GM12865 (cell line): ENCODE results near the gene CEACAM3.
"Not testable (repeated sequence)": the region's sequence is repeated elsewhere in the genome, so short reads cannot be mapped to it uniquely, and the experiment has no call there.

Experiments
- DNase-seq: peaks from one replicate; pipeline ENCODE4 v3.0.0; 2010; ENCODE audit warnings: low read depth
- H3K4me3 ChIP-seq: 2 replicates; pipeline ENCODE4 v1.5.1; 2011; ENCODE audit warnings: mild to moderate bottlenecking, low read depth, low read length, control low read depth
- TF ChIP-seq, protein P1 (sequence below): IDR thresholded peaks from 2 replicates; pipeline ENCODE4 v1.5.1; 2011; ENCODE audit warnings: low read length, control low read depth, low read depth, inconsistent platforms; ENCODE audit not compliant: insufficient read depth; ENCODE audit errors: missing control alignments

The CEACAM3 gene

DNA sequence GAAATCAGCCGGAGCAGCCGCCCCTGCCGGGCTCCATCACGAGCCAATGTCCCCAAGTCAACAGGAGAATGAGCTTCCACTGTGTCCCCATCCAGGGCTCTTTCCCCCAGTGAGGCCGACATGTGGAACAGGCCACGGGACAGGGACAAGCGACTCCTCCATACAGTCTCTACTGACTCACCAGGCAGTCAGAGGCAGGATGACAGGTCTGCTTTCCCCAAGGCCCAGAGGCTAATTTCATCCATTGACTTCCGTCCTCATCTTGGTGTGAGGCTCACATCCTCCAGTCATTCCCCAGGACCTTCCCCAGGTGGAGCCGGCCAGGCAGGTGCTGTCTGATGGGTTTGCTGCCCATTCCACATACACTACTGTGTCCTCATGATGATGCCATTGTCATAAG lies 37.5 kb upstream of the CEACAM3 start:
- DNase-seq: no peak
- H3K4me3 ChIP-seq: no peak overlapping the region
- TF ChIP-seq, protein P1, sequence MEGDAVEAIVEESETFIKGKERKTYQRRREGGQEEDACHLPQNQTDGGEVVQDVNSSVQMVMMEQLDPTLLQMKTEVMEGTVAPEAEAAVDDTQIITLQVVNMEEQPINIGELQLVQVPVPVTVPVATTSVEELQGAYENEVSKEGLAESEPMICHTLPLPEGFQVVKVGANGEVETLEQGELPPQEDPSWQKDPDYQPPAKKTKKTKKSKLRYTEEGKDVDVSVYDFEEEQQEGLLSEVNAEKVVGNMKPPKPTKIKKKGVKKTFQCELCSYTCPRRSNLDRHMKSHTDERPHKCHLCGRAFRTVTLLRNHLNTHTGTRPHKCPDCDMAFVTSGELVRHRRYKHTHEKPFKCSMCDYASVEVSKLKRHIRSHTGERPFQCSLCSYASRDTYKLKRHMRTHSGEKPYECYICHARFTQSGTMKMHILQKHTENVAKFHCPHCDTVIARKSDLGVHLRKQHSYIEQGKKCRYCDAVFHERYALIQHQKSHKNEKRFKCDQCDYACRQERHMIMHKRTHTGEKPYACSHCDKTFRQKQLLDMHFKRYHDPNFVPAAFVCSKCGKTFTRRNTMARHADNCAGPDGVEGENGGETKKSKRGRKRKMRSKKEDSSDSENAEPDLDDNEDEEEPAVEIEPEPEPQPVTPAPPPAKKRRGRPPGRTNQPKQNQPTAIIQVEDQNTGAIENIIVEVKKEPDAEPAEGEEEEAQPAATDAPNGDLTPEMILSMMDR: no peak

DNA sequence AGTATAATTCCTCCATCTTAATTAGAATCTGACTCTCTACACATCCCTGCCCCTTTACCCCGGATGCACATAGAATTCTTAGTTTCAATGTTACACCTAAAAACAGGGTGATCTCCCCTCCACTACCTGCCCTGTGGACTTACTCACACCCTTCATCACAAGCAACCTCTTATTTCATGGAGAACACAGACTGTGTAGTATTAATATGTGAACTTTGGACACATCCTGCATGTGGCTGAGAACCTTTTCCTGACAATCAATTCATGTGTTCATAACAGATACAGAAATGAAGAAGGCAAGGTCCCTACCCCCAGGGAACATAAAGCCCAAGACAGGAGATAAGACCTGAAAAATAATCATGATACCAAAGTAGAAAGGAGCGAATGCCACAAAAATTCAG lies 29.3 kb upstream of the CEACAM3 start:
- no peak for DNase-seq
- H3K4me3 ChIP-seq: no peak overlapping the region
- TF ChIP-seq, protein P1: no peak

DNA sequence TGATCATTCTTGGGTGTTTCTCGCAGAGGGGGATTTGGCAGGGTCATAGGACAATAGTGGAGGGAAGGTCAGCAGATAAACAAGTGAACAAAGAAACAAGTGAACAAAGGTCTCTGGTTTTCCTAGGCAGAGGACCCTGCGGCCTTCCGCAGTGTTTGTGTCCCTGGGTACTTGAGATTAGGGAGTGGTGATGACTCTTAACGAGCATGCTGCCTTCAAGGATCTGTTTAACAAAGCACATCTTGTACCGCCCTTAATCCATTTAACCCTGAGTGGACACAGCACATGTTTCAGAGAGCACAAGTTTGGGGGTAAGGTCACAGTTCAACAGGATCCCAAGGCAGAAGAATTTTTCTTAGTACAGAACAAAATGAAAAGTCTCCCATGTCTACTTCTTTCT lies 28.3 kb upstream of the CEACAM3 start:
- not testable (repeated sequence) for DNase-seq, H3K4me3 ChIP-seq

DNA sequence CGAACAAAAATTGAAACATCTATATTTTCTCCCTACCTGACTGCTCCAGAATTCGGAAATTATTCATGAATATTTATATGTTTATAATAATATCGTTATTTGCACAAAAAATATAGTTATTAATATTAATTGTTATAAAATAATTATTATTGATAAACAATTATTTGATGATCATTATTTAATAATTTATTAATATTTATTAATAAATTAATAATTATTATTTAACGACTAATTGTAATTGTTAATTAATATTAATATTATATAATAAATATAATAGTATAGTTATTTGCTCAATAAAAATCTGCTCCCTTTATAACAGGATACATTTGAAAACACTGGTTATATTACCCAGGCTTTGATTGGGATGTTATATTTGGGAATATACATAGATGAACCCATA lies 26.8 kb upstream of the CEACAM3 start:
- no peak overlapping the region for H3K4me3 ChIP-seq
- TF ChIP-seq, protein P1: no peak
- DNase-seq: no peak

DNA sequence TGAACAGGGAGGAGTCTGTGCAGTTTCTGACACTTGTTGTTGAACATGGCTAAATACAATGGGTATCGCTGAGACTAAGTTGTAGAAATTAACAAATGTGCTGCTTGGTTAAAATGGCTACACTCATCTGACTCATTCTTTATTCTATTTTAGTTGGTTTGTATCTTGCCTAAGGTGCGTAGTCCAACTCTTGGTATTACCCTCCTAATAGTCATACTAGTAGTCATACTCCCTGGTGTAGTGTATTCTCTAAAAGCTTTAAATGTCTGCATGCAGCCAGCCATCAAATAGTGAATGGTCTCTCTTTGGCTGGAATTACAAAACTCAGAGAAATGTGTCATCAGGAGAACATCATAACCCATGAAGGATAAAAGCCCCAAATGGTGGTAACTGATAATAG lies 25.0 kb upstream of the CEACAM3 start:
- H3K4me3 ChIP-seq: no peak overlapping the region
- no peak for DNase-seq
- TF ChIP-seq, protein P1: no peak

DNA sequence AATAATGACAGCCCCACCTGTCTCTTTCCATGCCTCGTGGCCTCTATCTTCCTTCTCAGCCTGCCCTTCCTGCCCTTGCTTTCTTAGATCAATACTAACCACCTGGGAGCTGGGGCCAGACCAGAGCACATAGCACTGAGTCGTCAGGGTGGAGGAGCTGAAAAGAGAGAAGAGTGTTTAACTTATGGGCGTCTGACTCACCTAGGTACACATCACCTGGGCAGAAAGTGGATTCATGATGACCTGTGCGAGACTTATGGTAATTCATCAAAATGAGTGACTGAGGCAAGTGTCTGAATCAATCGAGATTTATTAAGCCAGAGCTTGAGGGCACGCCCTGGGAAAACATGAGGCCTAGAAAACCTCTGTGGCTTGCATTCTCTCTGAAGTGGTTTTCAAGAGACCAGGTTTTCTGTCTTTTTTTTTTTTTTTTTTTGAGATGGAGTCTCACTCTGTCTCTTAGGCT lies 21.8 kb upstream of the CEACAM3 start:
- DNase-seq: no peak
- TF ChIP-seq, protein P1: no peak
- H3K4me3 ChIP-seq: no peak overlapping the region

DNA sequence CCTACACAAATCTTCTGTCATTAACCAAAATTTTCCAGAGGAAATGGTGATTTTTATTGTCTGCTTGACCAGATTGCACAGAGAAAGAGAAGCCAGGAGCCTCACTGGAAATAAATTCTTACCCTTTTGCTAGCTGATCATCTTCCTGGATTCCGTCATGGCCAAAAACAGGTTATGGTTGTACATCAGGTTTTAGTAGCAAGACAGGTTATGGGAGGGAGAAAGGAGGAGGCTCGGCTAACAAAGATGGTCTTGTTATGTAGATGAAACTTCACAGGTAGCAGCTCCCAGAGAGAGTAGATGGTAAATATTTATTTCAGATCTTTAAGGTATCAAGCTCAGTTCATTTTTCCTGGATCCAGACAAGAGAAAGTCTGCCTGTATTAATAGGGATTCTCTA lies 19.7 kb upstream of the CEACAM3 start:
- no peak for DNase-seq
- no peak overlapping the region for H3K4me3 ChIP-seq
- TF ChIP-seq, protein P1: no peak

DNA sequence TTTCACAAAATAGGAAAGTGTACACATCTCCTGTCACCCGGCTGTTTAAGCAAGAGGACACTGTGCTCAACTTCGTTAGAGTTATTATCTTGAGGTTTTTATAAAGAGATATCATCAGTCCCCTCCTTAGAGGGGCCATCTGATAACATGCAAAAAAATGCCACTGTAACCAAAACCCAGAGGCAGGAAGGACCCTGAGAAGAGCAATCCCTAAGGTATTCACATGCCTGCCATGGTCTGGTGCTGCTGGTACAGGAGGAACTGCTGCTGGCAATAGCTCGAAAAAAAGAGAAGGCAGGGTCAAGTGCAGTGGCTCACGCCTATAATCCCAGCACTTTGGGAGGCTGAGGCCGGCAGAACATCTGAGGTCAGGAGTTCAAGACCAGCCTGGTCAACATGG lies 12.8 kb upstream of the CEACAM3 start:
- DNase-seq: no peak
- H3K4me3 ChIP-seq: no peak overlapping the region
- TF ChIP-seq, protein P1: no peak
